Non-pigmented ciliary epithelial cell (primary cell): ENCODE results near the gene MT1H.
"Not testable (repeated sequence)": the region's sequence is repeated elsewhere in the genome, so short reads cannot be mapped to it uniquely, and the experiment has no call there.

Experiments
- DNase-seq: peaks from one replicate; pipeline ENCODE4 v3.0.0-alpha.2; 2010; ENCODE audit warnings: low read depth

MT1H gene

GRCh38 chr16:56665286-56666261 is 4.0 kb upstream of the MT1H start:
- not testable (repeated sequence) for DNase-seq

DNA sequence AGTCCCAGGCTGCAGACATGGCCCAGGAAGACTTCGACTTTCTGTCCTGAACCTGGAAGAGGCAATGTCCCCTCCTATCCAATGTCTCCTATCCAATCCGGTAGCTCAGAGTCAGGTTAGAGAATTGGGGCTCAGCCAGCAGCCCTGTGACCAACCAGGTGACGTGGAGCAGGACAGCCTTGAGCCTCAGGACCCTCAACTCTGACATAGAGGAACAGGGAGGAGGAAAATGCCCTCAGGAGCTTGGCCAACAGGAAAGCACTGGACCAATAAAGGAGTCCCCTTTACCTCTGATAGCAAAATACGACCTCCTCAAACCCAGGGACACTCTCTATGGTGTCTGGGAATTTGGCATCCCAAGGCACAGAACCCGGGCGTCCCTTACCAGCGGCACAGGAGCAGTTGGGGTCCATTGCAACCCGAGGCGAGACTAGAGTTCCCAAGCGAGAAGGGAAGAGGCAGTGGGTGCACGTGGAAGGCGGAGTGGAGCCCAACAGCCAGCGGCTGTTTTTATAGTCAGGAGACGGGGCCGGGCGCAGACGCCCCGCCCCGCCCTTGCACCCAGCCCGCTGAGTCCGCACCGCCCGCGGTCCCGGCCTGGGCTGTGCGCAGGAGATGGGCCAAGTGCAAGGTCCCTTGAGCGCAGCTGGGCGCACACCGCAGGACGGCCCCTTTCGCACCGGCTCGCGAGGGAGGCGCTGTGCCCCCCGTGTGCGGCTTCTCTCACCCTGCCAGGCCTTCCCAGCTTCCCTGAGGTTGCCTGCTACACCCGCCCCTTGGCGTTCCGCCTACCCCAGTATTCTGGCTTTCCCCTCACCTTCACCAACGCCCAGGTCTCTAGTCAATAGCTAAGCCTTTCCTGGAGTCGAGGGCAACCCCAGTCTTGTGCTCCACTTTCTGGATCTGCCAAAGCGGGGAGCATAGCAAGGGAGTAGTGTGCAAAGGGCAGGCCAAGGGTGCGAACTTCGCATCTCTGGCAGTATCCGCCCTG is 1.7 kb upstream of the MT1H start, which contains the start of gene MT1G:
Gene MT1G (minus strand): TSS at position 485 of the 991 bp plus-strand sequence. CDS start 72 bp downstream, at position 413.
- DNase-seq = no peak

GRCh38 chr16:56669840-56670619 is 416 bp downstream of the MT1H start:
- no peak for DNase-seq

DNA sequence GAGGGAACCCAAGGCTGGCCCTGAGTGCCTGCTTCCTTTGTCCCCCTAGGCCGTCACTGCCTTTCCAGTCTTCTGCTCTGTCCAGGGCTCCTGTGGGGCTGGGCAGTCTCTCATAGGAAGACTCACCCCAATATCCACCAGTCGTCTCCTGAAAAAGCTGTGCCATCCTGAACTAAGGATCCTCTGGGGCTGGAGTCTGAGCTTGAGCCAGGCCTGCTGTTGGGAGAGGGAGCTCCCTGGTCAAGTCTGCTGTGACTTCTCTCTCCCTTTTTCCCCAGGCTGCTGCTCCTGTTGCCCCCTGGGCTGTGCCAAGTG is 963 bp downstream of the MT1H start:
- no peak for DNase-seq

GRCh38 chr16:56671691-56672090 is 2.1 kb downstream of the MT1H start:
- not testable (repeated sequence) for DNase-seq

DNA sequence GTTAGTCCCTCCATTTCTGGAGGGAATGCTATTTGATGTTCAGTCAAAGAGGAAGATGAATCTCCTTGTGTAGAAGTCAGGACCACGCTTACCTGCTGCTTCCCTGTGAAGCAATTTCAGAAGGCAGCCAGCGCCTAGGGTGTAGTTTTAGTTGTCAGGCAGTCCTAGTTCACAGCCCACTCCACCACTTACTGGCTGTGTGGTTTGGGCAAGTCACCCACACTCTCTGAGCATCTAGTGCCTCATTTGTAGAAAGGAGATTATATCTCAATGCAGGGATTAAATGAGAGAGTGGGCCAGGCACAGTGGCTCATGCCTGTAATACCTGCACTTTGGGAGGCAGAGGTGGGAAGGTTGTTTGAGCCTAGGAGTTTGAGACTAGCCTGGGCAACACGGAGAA is 2.6 kb downstream of the MT1H start:
- not testable (repeated sequence) for DNase-seq

DNA sequence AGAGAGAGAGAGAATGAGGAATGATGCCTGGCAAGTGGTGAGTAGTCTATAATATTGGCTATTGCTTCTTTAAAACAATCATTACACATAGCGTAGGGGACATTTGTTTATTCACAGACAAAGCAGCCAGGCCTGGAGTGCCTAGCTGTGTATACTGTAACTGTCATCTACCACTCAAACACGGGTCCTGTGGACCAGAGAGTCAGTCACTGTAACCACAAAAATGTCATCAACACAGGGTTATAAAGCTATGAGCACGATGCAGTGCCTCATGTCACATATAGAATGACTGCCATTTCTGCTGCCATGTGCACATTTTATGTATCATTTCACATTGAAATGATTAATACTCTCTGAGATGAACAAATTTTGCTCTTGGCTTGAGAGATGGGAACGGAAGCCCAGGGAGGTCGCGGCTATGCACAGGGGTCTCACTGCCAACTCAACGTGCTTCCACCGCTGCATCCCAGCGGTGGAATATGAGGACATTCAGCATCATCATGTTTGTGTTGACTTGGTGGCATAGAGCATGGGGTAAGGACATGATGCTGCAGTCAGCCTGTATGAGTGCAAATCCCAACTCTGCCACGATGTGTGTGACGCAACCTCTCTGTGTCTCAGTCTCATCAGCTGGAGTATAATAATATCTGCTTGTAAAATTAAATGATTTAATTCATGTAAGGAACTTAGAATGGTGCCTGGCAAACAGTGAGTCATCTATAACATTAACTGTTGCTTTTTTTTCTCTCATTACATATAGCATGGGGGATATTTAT is 3.3 kb downstream of the MT1H start:
- DNase-seq = no peak

GRCh38 chr16:56673921-56674320 is 4.3 kb downstream of the MT1H start:
- no peak for DNase-seq

DNA sequence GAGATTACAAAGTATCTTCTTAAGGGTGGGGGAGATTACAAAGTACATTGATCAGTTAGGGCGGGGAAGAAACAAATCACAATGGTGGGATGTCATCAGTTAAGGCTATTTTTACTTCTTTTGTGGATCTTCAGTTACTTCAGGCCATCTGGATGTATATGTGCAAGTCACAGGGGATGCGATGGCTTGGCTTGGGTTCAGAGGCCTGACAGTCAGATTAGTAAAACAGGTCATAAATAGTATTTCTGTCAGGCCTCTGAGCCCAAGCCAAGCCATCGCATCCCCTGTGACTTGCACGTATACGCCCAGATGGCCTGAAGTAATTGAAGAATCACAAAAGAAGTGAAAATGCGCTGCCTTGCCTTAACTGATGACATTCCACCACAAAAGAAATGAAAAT is 5.0 kb downstream of the MT1H start:
- not testable (repeated sequence) for DNase-seq

- no peak for DNase-seq
These were observed 6.1 kb downstream of the MT1H start for GRCh38 chr16:56675685-56676210.

GRCh38 chr16:56677474-56677873 is 7.9 kb downstream of the MT1H start:
- no peak for DNase-seq

GRCh38 chr16:56679078-56679730 is 9.6 kb downstream of the MT1H start:
- DNase-seq = no peak

- no peak for DNase-seq
These were observed 10.2 kb downstream of the MT1H start for GRCh38 chr16:56679818-56680217.

DNA sequence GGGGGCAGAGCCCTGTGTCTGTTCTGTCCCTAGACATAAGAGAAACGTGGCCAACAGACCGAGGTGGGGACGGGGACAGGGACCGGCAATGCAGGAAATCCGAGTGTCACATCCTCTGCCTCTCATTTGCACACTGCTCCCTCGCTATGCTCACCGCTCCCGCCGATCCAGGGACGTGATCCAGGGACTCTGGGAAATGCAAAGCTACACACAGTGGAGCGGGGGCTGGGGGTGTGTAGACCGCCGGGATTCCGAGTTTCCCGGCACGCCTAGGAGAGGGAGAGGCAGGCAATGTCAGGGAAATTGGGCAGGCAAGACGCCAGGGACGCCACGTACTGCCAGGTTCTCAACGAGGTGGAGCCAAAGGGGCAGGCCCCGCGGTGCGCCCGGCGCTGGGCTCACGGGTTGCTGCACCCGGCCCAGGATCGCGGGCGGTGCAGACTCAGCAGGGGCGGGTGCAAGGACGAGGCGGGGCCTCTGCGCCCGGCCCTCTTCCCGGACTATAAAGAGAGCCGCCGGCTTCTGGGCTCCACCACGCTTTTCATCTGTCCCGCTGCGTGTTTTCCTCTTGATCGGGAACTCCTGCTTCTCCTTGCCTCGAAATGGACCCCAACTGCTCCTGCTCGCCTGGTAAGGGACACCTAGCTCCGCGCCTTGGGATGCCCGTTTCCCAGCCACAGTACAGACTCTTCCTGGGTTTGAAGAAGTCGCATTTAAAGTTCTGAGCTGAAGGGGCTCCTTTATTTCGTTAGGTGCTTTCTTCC is 12.5 kb downstream of the MT1H start, which contains the start of gene MT1X:
Gene MT1X (plus strand): TSS at position 532 of the 764 bp plus-strand sequence. CDS start 71 bp downstream, at position 603.
- peak; percentile 24 for DNase-seq

DNA sequence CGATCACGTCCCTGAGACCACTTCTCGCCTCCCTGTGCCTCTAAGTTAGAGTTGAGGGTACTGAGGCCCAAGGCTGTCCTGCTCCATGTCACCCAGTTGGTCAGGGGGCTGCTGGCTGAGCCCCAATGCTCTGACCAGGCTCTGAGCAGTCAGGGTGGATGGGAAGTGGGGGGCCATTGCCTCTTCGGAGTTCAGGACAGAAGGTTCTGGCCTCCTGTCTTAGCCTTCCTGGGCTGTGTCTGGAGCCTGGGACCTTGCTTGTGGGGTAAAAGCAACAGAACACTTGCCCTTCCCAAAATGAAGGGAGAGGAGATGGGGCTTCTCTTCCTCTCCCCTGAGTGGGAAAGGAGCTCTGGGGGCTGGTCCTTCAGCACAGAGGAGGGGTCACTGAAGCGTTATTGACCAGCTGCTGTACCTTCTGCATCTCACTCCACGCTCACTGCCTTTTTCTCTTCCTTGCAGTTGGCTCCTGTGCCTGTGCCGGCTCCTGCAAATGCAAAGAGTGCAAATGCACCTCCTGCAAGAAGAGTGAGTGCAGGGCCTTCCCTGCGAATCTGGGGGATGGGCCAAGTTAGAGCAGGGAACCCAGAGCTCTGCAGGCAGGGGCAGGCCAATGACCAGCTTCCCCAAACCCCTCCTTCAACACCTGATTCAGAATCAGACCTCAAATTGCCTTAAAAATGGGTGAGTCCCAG is 13.2 kb downstream of the MT1H start:
- DNase-seq = no peak

- no peak for DNase-seq
These were observed 14.0 kb downstream of the MT1H start for GRCh38 chr16:56683424-56684172.

DNA sequence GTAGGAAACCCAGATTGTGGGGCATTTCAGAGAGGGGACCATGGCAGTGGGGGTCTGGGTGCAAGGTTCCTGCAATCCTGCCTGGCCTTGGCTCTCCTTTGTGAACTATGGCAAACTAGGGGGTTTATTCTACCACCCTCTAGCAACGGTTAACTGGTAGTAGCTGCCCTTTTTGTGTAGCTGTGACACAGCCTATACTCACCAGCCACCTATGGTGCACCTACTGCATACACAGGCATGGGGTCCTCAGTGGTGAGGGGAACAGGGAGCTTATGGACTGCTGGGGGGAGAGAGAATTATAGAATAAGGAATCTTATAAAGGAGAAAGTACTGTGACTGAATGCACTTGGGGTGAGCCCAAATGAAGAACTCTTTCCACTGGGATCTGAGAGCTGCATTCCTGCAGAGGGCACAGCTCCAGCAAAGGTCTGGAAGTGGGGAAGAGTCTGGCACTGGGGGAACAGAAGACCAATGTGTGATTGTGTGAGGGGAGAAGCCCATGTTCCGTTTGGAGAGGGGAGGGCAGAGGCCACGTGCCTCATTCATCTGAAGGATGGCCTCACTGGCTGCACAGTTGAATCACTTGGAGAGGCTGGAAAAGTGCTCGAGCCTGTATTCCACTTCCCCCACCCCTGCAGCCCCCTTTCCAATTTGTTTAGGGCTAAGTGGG is 14.8 kb downstream of the MT1H start:
- DNase-seq = no peak
